T-helper 1 cell (primary cell): Measurements from ENCODE around the gene FGFR3.

Experiments used
- DNase-seq, 5 donors: peaks; one replicate each; pipeline ENCODE4 v3.0.0-alpha.2; 2012 to 2020
- total RNA-seq, 4 donors: gene quantifications; one replicate each; lab custom pipeline; 2026; lab: John Stamatoyannopoulos, UW

FGFR3 gene
- total RNA-seq: 0 to 0.12 (median 0.04) reads per million in 4 donors

DNA sequence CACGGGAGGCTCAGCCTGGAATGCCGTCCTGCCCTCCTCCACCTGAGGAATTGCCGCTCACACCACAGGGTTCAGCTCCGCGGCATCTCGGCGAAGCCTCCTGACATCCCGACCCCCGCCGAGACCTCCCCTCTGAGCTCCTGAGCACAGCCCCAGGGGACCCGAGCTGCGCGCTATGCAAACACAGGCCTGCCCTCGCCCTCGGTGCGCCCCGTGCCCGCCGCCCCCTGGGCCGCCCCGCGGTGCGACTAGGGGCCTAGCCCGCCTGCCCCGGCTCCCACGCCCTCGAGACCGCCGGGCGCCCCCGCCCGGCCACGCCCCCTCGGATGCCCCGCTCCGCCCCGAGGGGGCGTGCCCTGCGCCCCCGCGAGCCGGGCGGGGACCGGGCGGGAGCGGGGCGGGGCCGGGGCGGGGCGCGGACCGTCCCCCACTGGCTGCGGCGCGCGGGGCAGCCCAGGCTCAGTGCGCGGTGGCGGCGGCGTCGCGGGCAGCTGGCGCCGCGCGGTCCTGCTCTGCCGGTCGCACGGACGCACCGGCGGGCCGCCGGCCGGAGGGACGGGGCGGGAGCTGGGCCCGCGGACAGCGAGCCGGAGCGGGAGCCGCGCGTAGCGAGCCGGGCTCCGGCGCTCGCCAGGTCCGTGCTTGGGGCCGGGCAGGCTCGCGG, at the start of gene FGFR3:
Gene FGFR3 (plus strand): TSS at position 462 of the 664 bp plus-strand sequence. CDS start 642 bp downstream, outside the sequence.
- DNase-seq: peak in 1 of 5 donors; percentile 33

DNA sequence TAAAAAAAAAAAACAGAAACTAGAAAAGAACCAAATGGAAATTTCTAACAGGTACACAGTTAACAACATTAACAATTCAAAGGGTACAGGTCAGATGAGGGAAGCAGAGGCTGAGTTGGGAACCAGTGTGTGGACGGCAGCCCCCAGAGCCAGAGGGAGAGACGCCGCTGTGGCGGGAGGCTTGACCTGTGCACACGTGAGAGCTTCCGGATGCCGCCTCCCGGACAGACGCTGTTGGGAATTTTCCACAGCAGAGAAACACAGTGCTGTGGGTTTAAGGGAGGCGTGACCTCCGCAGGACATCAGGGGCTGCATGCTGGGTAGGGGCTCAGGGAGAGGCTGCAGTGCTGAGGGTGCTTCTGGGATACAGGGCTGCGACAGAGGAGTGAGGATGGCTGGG, 49.5 kb upstream of the FGFR3 start:
- no peak for DNase-seq

DNA sequence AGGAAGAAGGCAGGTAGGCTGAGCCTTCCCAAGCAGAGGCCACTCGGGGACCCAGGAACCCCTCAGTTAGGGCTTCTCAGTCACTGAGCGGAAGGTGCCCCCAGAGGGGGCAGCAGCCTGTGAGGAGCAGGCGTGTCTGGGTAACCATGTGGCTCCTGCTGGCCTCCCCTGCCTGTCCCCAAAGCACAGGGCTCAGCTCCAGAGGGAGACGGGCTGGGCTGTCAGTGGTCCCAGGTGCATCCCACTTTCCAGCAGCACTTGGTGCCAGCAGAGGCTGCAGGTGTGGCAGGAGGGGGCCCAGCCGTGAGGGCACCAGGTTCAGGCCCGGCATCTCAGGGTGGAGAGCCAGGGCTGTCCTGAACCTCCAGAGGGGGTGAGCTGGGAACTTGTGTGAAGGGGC, 49.1 kb upstream of the FGFR3 start:
- DNase-seq: no peak

DNA sequence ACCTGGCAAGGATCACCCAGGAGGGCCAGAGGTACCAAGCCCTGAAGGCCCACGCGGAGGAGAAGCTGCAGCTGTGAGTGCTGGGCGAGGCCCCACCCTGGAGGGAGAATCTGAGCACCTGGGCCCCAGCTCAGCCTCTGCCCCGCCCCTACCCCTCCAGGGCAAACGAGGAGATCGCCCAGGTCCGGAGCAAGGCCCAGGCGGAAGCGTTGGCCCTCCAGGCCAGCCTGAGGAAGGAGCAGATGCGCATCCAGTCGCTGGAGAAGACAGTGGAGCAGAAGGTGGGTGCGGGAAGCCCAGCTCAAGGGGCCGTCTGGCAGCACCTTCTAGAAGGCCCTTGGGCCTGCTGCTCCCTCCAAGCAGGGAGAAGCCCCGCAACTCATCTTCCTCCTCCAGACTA, 48.5 kb upstream of the FGFR3 start:
- no peak for DNase-seq

DNA sequence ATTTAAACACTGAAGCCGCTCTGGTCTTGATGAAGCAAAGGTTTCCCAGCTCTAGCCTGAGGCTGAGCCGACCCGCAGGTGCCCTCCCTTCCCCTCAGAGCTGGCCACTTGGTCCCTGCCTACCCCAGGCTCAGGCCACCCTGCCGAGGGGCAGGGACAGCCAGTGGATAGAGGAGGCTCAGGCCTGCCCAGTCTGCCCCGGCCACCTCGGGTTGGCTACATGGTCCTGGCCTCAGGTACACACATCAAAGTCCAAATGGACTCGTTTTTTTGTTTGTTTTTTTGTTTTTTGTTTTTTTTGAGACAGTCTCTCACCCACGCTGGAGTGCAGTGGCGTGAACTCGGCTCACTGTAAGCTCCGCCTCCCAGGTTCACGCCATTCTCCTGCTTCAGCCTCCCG, 47.9 kb upstream of the FGFR3 start:
- DNase-seq: no peak

DNA sequence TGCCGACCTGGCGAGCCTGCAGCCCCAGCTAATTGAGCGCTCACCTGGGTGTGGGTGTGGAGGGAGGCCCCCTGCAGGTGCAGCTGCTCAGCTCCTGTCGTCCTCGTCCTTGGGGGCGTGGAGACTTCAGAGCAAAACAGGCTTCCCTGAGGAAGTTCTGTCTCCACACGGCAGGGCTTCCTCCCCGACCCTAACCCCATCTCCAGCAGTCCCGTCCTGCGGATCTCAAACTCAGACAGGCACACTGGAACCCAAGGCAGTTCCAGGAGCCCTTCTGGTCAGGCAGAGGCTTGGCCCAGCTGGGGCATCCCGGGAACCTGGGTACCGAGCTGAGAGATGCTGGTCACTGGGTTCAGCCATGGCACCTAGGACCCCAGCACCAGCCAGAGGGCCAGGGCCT, 47.4 kb upstream of the FGFR3 start:
- DNase-seq: no peak

DNA sequence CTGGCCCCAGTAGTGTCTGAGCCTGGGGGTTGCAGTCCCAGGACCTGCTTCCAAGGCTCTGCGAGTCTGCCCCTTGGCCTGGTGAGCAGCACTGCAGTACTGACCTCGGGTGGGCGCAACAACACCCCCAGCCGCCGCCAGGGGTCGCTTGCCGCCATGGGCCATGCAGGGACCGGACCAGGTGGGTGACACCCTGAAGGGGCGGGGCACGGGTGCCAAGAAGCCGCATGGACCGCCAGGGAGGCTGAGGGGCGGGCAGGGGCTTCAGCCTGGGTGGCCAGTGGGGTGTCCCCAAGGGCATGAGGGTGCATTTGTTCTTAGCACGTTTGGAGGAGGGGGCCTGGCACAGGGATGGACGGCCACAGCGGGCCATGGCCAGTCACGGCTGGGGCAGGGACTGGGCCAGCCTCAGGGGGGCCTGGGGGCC, 46.8 kb upstream of the FGFR3 start:
- DNase-seq: peak; percentile 40 to 65 (median 61)

DNA sequence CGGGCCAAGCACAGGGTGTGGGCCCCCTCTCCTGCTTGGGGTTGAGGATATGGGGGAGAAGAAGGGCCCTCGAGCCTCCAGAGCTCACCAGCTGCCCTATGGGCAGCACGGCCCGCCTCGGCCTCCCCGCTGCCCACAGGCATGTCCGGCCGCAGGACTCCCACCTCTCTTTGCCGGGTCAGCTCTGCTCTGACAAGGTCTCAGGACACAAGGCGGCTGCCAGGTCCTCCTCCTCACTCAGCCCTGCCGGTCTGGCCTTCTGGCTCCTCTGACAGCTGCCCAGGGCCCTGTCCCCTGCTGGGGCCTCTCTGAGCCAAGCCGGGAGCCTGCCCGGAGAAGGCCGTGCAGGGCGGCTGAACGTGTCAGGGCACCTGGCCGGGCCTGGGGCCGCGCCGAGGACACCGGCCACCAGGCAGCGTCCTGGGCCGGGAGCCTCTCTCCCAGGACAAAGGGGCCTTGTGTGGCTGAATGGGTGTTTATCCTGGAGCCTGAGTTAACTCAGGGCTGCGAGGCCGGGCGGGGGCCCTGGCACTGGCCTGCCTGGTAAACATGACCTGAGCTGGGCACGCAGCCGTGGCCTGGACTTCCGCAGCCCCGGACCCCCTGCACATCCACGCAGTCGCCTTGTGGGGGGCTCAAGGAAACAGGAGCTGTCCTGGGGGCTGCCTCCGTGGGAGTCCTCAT, 46.0 kb upstream of the FGFR3 start:
- DNase-seq: no peak

DNA sequence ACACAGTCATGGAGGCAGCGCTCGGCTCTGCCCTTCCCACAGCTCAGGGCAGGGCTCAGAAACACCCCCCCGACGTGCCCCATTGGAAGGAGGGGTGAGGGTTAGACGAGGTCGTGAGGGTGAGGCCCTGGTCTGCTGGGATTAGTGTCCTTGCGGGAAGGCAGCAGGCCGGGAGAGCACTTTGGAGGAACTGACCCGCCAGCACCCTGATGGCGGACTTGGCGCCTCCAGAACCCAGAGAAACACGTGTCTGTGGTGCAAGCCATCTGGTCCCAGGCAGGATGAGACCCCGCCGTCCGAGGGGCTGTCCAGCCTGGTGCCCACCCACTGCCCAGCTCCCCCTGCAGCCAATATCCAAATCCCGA, 45.5 kb upstream of the FGFR3 start:
- DNase-seq: no peak

DNA sequence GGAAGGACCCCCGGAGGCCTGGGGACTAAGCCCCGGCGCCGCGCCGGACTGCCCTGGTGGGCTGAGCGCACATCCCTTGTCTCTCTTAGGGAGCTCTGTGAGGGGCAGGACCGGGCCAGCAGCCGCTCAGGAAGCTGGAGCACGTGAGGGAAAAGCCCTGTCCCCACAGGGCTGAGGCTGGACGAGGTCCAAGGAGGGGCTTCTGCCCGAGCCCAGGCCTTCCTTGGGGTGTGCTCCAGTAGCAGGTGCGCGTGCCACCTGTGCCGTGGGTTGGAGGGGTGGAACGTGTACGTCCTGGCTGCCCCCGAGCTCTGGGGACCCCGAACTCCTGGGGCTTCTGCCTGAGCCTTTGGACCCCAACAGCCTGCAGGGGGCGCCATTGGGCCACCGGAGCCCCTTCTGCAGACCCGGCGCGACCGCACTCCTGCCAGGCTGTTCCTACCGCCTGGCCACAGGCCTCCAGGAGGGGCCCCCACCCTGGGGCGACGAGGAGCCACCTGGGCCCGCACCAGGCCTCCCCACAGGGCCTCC, 44.6 kb upstream of the FGFR3 start:
- DNase-seq: peak; percentile 49 to 78 (median 71)

DNA sequence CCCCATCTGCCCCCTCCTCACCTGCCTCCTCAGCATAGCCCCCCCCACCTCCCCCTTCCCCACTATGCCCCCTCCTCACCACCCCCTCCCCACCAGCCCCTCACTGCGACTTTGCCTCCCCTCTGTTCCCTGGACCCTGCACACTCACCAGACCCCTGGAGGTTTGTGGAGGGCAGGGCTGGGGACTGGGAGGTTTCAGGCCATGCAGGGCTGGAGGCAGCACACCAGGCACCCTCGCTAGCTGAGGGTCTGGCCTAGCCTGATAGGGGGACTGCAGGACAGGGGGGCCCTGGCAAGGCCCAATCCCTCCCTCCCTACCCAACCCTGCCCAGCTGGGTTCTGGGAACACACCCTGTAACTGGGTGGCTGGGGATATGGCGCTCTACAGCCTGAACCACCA, 43.7 kb upstream of the FGFR3 start:
- DNase-seq: no peak

DNA sequence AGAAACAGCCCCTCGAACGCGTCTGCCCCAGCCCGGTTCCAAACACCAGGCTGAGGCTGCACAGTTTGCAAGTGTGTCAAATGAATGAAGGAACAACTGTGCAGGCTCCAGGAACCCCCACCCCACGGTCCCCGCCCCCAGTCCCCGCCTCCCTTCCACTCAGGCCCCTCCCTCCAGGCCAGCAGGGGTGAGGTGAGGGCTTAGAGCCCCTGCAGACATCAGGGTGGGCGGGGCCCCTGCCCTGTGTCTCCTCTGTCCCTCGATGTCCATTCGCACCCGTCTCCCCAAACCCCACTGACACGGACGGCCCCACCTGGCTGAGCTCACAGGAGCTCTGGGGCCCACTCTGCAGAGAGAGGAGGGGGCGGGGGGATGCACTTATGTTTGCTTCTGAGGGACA, 43.3 kb upstream of the FGFR3 start:
- no peak for DNase-seq

DNA sequence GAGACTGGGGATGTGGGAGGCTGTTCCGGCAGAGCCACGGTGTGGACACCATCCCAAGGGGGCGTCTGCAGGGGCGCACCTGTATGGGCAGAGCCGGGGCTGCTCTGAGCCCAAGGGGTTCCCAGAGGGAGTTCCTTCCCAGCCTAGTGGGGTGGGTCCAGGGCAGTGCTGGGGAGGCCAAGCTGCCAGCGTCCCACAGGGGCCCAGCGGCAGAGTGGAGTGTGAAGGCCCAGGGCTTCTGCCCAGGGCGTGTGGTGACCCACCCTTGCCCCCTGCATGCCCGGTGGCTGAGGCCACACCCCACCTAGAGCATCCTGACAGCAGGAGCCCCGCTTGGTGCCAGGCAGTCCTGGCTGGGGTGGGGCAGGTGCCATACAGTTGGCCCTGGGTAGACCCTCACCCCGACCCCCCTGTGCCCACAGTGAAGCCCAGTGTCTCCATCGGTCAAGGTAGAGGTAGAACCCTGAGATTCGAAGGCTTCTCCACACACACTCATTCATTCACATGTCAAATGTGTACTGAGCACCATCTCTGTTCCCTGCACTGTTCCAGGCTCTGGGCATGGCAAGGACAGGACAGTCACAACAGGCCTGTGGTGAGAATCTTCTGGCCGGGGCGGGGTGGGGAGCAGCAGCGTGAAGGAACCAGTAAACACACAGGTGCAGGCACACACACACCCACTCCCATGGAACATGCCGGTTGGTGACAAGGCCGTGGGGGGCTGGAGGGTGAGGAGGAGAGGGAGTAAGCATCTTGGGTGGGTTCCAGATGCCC, 42.5 kb upstream of the FGFR3 start:
- DNase-seq: no peak

DNA sequence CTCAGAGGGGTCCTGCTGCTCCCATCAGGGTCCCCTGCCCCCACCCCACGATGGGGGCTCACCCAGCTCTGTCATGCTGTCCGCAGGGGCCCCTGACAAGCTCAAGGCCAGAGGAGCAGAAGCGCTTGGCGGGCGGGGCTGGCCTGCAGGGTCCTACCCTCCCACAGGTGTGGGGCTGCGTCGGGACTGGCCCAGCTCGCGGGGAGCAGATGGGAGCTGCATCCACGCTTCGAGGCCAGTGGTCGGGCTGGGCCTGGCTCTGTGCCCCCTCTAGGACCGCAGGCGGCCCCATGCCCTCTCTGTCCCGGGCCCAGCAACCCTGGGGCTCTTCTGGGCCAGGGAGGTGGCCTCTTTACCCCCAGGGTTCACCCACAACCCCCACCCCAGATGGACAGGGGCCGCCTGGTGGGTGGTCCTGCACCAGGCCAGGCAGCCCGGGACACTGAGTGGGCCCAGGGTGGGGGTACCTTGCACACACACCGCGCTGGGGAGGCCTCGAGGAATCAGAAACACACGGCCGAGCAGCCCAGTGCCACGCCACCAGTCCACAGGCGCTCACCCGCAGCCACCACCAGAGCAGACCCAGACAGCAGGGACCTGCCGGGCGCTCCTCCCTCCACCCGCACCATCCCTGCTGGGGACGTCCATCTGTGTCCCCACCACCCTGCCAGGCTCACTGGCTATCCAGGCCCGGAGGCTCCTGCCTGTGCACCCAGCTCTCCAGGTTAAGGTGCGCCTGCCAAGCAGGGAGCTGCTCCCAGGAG, 41.8 kb upstream of the FGFR3 start:
- DNase-seq: no peak

DNA sequence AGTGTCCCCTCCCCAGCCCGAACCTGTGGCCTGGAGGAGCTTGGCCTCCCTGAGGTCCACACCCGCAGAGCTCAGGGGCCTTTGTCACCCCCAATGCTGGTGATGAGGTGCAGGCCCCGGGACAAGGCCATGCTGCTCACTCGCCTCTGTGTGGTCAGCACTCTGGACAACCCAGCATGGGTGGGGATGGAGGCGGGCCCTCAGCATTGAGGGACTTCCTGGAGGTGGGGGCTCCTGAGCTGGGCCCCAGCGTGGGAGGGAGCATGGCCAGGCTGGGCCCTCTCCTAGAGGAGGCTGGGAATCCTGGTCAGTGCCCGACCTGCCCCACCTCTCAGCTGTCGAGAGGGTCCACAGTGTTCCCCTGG, 41.2 kb upstream of the FGFR3 start:
- DNase-seq: no peak

DNA sequence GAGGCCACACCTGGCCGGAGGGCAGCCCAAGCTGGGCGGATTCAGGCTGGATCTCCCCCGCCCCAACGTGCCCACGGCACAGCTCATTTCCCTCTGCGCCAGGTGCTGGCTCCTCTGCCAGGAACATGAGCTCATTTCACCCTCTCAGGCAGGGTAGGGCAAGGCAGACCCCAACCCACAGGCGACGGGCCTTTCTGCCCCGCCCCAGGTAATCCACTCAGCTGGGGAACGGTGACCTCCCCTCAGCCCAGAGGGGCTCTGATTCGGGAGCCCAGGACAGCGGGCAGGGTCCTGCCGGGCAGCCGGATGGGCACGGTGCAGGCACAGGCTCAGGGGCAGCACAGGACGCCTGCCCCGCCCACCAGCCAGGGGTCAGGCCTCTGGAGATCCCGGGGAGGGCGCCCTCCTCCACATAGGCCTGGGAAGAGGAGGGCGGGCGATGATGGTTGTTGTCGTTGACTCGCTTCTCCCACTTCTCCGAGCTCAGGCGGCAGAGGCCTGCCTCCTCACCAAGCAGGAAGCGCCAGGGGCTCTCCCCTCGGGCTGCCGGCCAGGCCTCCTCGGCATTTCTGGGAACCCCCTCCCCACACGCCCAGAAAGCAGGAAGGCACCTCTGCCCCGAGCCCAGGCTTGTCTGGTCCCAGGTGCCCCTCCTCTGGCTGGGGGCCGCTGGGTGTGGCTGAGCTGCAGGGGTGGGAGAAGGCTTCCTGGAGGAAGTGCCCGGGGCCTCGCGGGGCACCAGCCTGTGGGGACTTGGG, 40.6 kb upstream of the FGFR3 start:
- DNase-seq: peak in 1 of 5 donors; percentile 55

DNA sequence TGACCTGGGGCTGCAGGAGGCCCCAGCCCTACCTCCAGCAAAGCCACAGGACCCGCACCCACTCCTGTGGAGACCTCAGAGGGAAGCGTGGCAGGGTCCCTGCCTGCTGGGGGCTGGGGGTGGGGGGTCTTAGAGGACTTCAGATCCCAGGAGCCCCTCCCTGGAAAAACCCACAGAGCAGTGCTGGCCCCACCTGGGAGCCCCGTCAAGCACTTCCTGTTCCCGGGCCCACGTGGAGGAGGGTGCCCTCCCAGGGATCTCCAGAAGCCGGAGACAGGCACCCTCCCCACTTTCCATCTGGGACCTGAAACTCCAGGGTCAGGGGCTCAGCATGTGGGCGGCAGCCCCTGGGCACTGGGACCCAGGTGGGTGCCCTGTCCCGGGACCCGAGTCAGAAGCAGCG, 39.8 kb upstream of the FGFR3 start:
- no peak for DNase-seq

DNA sequence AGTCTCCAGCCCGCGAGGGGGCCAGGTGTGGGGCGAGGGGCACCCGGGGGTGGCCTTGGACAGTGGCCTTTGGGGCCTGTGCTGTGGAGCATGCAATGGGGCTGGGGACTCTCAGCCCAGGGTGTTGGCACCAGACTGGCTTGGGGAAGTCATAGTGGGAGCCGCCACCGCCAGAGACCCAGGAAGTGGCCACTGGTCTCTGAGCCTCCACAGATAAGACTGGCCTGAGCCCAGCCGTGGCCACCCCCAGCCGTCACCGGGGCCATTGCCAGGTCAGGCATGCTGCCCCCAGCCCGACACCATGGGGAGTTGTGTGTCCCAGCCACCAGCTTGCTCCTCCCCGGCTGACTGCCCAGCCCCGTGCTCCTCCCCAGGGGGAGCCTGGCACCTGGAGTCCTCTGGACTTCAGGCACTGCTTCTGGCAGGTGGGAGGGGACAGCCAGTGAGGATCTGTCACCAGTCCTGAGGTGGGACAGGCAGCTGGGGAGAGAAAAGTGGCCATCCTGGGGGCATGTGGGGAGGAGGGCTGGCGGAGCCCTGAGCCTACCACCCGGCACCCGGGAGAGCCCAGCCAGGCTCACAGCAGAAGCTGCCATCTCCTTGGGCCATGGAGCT, 39.3 kb upstream of the FGFR3 start:
- DNase-seq: no peak

DNA sequence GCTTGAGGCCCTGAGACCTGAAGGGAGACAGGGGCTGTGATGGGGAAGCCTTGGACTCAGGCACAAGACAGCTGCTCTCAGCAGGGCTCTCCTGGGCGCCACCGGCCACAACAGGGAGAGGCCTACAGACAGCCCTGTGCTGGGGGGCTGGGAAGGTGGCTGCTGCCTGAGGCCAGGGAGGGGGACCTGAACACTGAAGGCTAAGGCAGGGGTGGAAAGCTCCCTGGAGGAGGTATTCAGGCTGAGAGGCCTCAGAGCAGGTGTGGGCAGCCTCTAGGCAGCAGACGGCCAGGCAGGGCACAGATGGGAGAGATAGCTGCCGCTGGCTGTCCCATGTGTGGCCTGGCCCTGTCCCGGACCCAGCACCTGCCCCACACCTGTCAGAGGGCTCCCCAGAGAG, 38.8 kb upstream of the FGFR3 start:
- no peak for DNase-seq

DNA sequence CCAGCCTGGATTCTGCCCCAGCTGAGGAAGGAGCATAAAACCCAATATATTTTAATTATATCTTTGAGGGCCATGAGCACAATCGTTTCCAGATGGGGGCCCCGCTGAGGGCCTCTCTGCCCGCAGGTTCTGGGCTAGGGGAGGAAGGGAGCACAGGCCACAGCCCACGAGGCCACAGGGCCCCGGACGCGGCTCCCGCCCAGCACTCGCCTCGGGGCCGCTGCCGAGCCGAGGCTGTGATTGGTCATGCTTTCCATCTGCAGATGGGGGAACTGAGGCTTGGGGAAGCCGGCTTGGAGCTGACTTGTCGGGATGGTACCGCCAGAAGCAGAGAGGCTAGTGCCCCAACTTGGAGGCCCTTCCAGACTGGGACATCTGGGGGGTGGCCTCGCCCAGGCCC, 37.8 kb upstream of the FGFR3 start:
- DNase-seq: no peak

DNA sequence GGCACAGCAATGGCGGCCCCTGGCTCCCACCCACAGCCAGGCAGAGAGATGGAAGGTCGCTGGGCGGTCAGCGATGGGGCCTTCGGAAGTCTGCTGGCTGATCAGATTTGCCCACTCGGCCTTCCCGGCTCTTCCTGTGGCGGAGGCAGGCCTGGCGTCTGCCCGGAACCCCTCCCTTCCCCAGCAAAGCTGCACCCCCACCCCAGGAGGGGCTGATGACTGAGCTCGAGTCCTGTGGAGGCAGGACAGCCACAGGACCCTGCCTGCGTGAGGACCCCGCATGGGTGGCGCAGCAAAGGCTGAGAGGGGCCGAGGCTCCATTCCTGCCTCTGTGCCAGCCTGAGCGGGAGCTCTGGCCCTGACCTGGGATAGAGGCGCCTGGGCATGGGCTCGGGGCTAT, 37.0 kb upstream of the FGFR3 start:
- no peak for DNase-seq
